B cell (primary cell): ENCODE measurements around the gene PHF13. TPM values are rescaled to one million over a fixed set of nuclear protein-coding genes. Genes with fewer than 3 reads are reported as not detected.

Source experiments
- ATAC-seq: fragments of 200-7000 bp; cut with Tn5 transposase; one replicate; pipeline ENCODE4 v1.10.0; 2021; ENCODE audit warnings: low read depth, mild to moderate bottlenecking, moderate number of reproducible peaks, moderate library complexity
- CTCF ChIA-PET: fragments of 350-600 bp; sonication (Branson Sonifier 250); formaldehyde crosslinking; loops from one replicate; lab custom pipeline; 2021; ENCODE audit warnings: antibody characterized with exemption, inconsistent platforms; lab: Charles Lee
- POLR2A ChIA-PET: fragments of 350-600 bp; sonication (Branson Sonifier 250); formaldehyde crosslinking; loops from one replicate; lab custom pipeline; 2021; ENCODE audit warnings: antibody characterized with exemption; lab: Charles Lee
- DNase-seq: peaks from one replicate; pipeline ENCODE4 v3.0.0; 2013
- H2AFZ ChIP-seq: 2 replicates; pipeline ENCODE4 v1.6.1; 2012; ENCODE audit warnings: mild to moderate bottlenecking, low read depth, low read length; ENCODE audit not compliant: insufficient read depth, poor library complexity, severe bottlenecking
- H3K27ac ChIP-seq, 2 donors: 1 replicate in 1 of 2; 2 replicates in 1 of 2; pipeline ENCODE4 v1.5.1; 2012 to 2013; ENCODE audit warnings: low read length in 2 of 2, mild to moderate bottlenecking in 2 of 2, moderate library complexity in 1 of 2
- H3K27me3 ChIP-seq, 4 experiments: fragments of 200-600 bp in 1 of 4; sonication (generic) in 1 of 4; replicated peaks in 1 of 4; 1 replicate in 2 of 4; 2 replicates in 2 of 4; pipeline versions ENCODE4 v1.6.1 to v1.7.0; 2013 to 2016; ENCODE audit warnings: low read length in 3 of 4, mild to moderate bottlenecking in 2 of 4, mixed read lengths in 1 of 4, moderate library complexity in 1 of 4; ENCODE audit not compliant: insufficient read depth in 4 of 4, control insufficient read depth in 3 of 4; ENCODE audit errors: control extremely low read depth in 1 of 4
- H3K36me3 ChIP-seq, 2 experiments: replicated peaks in 1 of 2; 1 replicate in 1 of 2; 2 replicates in 1 of 2; pipeline versions ENCODE4 v1.6.1 to v1.7.1; 2013; ENCODE audit warnings: low read length in 1 of 2; ENCODE audit not compliant: insufficient read depth in 2 of 2, control insufficient read depth in 1 of 2; ENCODE audit errors: control extremely low read depth in 1 of 2, extremely low read depth in 1 of 2
- H3K4me1 ChIP-seq, 2 donors: fragments of 200-600 bp in 1 of 2; sonication (generic) in 1 of 2; 1 replicate in 1 of 2; 2 replicates in 1 of 2; pipeline versions ENCODE4 v1.5.1 to v1.6.1; 2013 to 2017; ENCODE audit warnings: low read length in 2 of 2; ENCODE audit not compliant: control insufficient read depth in 2 of 2, insufficient read depth in 2 of 2
- H3K4me2 ChIP-seq: replicated peaks from 2 replicates; pipeline ENCODE3; 2012; ENCODE audit warnings: mild to moderate bottlenecking, low read depth, low read length; ENCODE audit not compliant: poor library complexity, severe bottlenecking
- H3K4me3 ChIP-seq, 5 experiments: fragments of 200-600 bp in 1 of 5; sonication (generic) in 1 of 5; 1 replicate in 3 of 5; 2 replicates in 2 of 5; pipeline versions ENCODE4 v1.5.1 to v1.7.0; 2011 to 2016; ENCODE audit warnings: low read length in 4 of 5, mild to moderate bottlenecking in 4 of 5, low read depth in 2 of 5, control low read depth in 1 of 5, moderate library complexity in 1 of 5; ENCODE audit not compliant: insufficient read depth in 1 of 5; ENCODE audit errors: control extremely low read depth in 1 of 5, extremely low read depth in 1 of 5
- H3K79me2 ChIP-seq: fragments of 200-600 bp; sonication (generic); one replicate; pipeline ENCODE4 v1.6.0; 2016; ENCODE audit warnings: low read length; ENCODE audit not compliant: control insufficient read depth, insufficient read depth
- H3K9ac ChIP-seq: fragments of 200-600 bp; sonication (generic); 2 replicates; pipeline ENCODE4 v1.6.1; 2017; ENCODE audit warnings: mild to moderate bottlenecking, low read length, moderate library complexity
- H3K9me3 ChIP-seq, 3 donors: one replicate each; pipeline versions ENCODE4 v1.6.1 to v1.7.1; 2013; ENCODE audit warnings: low read length in 2 of 3; ENCODE audit not compliant: control insufficient read depth in 2 of 3, insufficient read depth in 1 of 3; ENCODE audit errors: control extremely low read depth in 1 of 3
- H4K20me1 ChIP-seq: 2 replicates; pipeline ENCODE4 v1.6.0; 2012; ENCODE audit warnings: mild to moderate bottlenecking, low read length; ENCODE audit not compliant: insufficient read depth, control insufficient read depth, poor library complexity, severe bottlenecking
- H3K27ac Mint-ChIP-seq: one replicate; pipeline ENCODE4 v1.8.0; 2021; ENCODE audit warnings: mixed read lengths
- H3K27me3 Mint-ChIP-seq: one replicate; pipeline ENCODE4 v1.8.0; 2021; ENCODE audit warnings: mixed read lengths
- H3K4me1 Mint-ChIP-seq: one replicate; pipeline ENCODE4 v1.8.0; 2021; ENCODE audit warnings: mixed read lengths
- H3K4me3 Mint-ChIP-seq: one replicate; pipeline ENCODE4 v1.8.0; 2021; ENCODE audit warnings: mixed read lengths
- H3K9me3 Mint-ChIP-seq: one replicate; pipeline ENCODE4 v1.8.0; 2022; ENCODE audit warnings: mixed read lengths; ENCODE audit not compliant: insufficient read depth
- CTCF ChIP-seq: fragments of 200-600 bp; IDR thresholded peaks from one replicate; pipeline ENCODE4 v1.8.0; 2022; ENCODE audit warnings: antibody characterized with exemption, mild to moderate bottlenecking
- EZH2 ChIP-seq: IDR thresholded peaks from 2 replicates; pipeline ENCODE4 v1.6.1; 2012; ENCODE audit warnings: borderline replicate concordance, low read depth, mild to moderate bottlenecking, moderate library complexity, low read length; ENCODE audit not compliant: insufficient read depth, poor library complexity, severe bottlenecking
- WGBS: methylation state at CpG from one replicate; pipeline ENCODE4 v1.1.5; 2013; ENCODE audit warnings: missing lambda C conversion rate; ENCODE audit not compliant: insufficient coverage; 5-methylcytosine and 5-hydroxymethylcytosine counted together
- intact Hi-C: fragments of 100-400 bp; cut with micrococcal nuclease; formaldehyde crosslinking; loops from one replicate; pipeline ENCODE4 v1.10.0; 2022
- polyA plus RNA-seq: library from polyadenylated mRNA; depleted of rRNA; stranded (reverse); fragments of >200 nt; gene quantifications from 2 replicates; pipeline ENCODE4 v1.2.3, GENCODE V29; 2012
- total RNA-seq, 2 donors: library from RNA; stranded (reverse); fragments of 120-200 nt in 1 of 2; gene quantifications; 1 replicate in 1 of 2; 2 replicates in 1 of 2; pipeline versions ENCODE4 v1.2.3 to v1.2.4, GENCODE V29; 2013 to 2022

PHF13 gene
- total and polyA plus RNA-seq, 2 donors (not counting 1 experiment from before 2014, with no cell fraction given): 5.3 to 11.0 TPM

- 67% methylated on average over 11 of the region's 12 CpGs for WGBS
- no peak overlapping the region for H3K9ac ChIP-seq
- peaks cover 20% of the 10 kb centered on the region for H3K27me3 Mint-ChIP-seq
- ATAC-seq (no peak), DNase-seq (no peak)
- H3K4me2 ChIP-seq: no peak overlapping the region
- CTCF ChIA-PET: no interaction called here
- peaks cover 0 to 3% (median 0%) of the 10 kb centered on the region in 4 experiments for H3K27me3 ChIP-seq
- no peaks in the 10 kb centered on the region for H3K79me2 ChIP-seq
- H2AFZ ChIP-seq: no peak overlapping the region
- H3K36me3 ChIP-seq: no peaks in the 10 kb centered on the region
- no peaks in the 10 kb centered on the region for H3K4me1 ChIP-seq
- TF ChIP-seq EZH2 (no peak), CTCF (no peak)
- no peaks in the 10 kb centered on the region for H3K9me3 Mint-ChIP-seq
- no peaks in the 10 kb centered on the region for H4K20me1 ChIP-seq
- POLR2A ChIA-PET: no interaction called here
- H3K27ac ChIP-seq: no peak overlapping the region
- no peak overlapping the region for H3K4me3 ChIP-seq
- no peak overlapping the region for H3K27ac Mint-ChIP-seq
- H3K4me1 Mint-ChIP-seq: no peaks in the 10 kb centered on the region
- peaks cover 0 to 6% (median 0%) of the 10 kb centered on the region in 3 donors for H3K9me3 ChIP-seq
- intact Hi-C loops: no loop called here
- no peak overlapping the region for H3K4me3 Mint-ChIP-seq
Measured at GRCh38 chr1:6572653-6573383, 40.7 kb upstream of the PHF13 start.

- Histone ChIP-seq H3K9ac (no peak overlapping the region), H4K20me1 (no peaks in the 10 kb centered on the region), H3K27ac (no peak overlapping the region), H3K4me3 (no peak overlapping the region), H3K9me3 (peaks cover 0 to 6% (median 0%) of the 10 kb centered on the region in 3 donors), H3K79me2 (peaks cover under 1% of the 10 kb centered on the region), H2AFZ (no peak overlapping the region), H3K4me1 (peaks cover 0 to under 1% of the 10 kb centered on the region in 2 donors), H3K36me3 (no peaks in the 10 kb centered on the region), H3K4me2 (no peak overlapping the region), H3K27me3 (peaks cover 0 to 3% (median 0%) of the 10 kb centered on the region in 4 experiments)
- ChIA-PET POLR2A (no interaction called here), CTCF (interaction anchor here (0.7 kb wide), 1 partner anchor 74 kb away, joined by 3 read pairs; no protein-coding TSS in a partner anchor)
- WGBS: 99% methylated on average over 8 of the region's 8 CpGs
- Mint-ChIP-seq H3K27me3 (peaks cover 15% of the 10 kb centered on the region), H3K27ac (no peak overlapping the region), H3K9me3 (no peaks in the 10 kb centered on the region), H3K4me3 (no peak overlapping the region), H3K4me1 (peaks cover under 1% of the 10 kb centered on the region)
- no peak for ATAC-seq
- TF ChIP-seq CTCF (no peak), EZH2 (no peak)
- intact Hi-C loops: no loop called here
- DNase-seq: no peak
Measured at GRCh38 chr1:6574025-6574620, 39.4 kb upstream of the PHF13 start.
